HS-27A (cell line): ENCODE data around the gene TRIM44.

Source experiments
- DNase-seq: peaks from one replicate; pipeline ENCODE4 v3.0.0-alpha.2; 2012; ENCODE audit warnings: low read depth, missing footprints

The TRIM44 gene

DNA sequence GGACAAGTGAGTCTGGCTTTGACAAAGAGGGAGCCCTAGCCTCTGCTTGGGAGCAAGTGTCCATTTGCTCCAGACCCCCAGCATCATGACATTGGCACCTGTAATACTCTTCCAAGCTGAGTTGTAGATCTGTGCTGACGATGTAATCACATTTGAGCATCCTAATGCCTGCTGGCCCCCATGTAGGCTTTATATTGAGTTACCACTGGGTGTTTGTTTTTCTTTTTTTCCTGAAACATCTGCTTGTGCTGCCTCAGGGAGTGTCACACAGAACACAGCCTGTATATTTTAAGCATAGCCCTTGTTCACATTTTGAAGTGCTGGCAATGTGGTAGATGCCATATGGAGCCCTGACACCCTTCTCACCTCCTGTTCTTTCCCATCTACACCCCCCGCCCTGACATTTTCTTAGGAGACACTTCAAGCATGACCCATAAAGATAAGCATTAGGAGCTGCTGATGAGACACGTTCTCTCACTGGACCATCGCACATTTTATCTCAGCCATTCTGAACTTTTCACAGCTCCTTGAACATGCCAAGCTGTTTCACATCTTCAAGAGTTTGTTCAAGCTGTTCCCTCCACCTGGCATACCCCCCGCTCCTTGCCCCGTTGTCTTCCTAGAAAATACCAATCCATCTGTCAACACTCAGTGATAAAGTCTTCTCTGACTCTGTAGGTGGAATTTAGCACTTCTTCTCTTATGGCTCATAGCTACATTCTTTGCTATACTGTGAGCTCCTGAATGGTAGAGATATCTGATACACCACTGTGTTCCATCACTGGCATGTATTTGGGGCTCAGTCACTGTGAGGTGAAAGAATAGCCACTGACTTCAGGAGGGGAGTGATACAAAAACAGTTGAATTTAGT lies 128.7 kb downstream of the TRIM44 start:
- DNase-seq, result no peak

DNA sequence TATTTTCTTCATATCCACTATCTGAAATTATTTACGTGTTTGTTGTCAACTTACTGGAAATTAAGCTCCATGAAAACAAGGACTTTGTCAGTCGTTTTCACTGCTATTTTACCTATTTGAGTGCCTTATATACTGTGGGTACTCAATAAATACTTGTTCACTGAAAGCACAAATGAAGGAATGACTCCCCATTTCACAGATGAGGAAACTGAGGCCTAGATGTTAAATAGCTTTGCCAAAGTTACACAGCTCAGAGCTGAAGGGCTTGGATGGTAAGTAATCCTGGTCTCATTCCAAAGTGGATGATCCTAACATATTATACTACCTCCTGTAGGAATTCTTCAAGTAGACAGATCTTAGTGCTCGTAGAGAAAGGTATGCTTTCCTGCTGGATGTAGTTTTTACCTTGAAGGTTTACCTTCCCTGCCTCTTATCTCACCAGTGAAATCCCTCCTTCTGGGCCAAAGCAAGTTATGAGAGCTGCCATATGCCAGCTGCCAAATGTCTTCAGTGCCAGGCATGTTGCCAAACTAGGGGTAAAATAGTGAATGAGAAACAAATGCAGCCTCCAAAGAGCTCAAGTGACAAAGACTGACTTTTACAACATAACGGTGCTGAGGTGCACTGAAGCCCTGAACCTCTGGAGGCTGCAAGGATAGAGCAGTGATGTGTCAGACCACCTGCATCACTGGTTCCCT lies 129.7 kb downstream of the TRIM44 start:
- no peak for DNase-seq

DNA sequence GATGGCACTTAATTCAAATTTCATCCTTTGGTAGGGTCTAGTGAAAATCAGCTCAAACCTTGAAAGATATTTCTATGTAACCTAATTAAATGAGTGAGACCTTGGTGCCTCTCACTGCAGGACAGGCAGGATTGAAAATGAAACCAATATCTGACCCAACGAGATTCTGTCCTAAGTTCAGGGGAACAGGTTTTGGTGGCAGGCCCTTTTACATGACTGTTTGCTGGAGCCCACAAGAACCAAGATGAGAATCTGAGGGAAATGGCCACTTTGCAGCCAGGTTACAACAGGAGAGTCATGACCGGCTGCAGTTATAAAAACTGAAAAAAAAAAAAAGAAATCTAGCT lies 130.2 kb downstream of the TRIM44 start:
- DNase-seq, result no peak

DNA sequence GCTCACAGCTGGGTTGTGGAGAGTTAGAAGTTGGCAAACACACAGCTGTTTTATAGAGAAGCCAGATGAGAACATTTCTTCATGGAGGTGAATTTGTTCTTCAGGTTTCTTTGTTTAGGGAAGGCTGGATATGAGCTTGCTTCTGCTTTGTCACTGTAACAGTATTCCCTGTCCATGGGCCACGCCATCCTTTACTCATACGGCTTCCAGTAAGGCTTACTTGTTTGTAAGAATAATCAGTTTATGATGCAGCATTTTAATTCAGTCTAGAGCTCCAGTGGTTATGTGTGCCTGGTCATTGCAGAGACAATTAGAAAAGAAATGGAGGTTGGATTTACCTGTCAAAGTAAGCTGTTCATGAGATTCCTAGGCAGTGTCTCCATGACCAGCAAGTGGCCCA lies 131.8 kb downstream of the TRIM44 start:
- no peak for DNase-seq

DNA sequence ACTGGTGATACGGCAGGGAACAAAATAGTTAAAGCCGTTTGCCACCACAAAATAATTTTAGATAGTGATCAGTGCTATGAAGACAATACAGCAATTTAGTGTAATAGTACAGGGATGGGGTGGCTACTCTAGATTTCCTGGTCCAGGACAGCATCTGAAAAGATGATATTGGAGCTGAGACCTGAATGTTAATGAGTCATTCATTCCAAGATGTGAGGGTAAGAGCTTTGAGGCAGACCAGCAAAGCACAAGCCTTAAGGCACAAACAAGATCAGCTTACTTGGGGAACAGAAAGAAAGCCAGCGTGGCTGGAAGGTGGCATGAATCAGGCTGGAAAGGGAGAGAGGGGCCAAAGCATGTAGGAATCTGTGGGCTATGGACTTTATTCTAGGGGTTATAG lies 132.3 kb downstream of the TRIM44 start:
- peak; percentile 40 for DNase-seq

DNA sequence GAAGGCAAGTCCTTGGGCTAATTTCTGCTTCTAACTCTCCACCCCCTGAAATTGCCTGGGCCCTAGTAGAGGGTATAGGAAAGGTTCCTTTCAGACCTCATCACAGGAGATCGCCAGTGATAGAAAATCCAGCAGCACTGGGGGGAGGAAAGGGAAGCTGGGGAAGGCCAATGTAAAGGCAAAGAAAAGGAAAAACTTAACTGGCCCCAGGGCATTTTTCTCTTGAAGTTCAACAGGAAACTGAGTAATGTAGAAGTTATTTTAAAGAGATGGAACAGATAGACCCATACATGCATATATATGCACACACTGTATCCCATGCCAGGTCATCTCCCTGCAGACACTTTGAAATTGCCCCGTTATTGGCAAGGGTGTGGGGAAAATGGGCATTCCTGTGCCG lies 134.0 kb downstream of the TRIM44 start:
- peak; percentile 64 for DNase-seq

DNA sequence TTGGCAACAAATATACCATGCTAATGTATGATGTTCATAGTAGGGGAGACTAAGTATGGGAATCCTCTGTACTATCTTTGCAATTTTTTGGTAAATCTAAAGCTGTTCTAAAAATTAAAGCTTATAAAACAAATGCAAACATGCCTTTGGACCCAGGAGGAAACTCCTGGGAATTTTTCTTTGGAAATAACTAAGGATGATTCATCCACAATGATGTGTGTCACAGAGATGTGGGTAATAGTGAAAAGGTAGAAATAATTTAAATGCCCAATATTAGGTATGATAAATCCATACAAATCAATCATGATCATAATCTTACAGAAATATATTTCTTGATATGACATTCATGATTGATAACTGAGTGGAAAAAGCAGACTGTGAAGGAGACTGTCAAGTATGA lies 135.8 kb downstream of the TRIM44 start:
- DNase-seq, result no peak

DNA sequence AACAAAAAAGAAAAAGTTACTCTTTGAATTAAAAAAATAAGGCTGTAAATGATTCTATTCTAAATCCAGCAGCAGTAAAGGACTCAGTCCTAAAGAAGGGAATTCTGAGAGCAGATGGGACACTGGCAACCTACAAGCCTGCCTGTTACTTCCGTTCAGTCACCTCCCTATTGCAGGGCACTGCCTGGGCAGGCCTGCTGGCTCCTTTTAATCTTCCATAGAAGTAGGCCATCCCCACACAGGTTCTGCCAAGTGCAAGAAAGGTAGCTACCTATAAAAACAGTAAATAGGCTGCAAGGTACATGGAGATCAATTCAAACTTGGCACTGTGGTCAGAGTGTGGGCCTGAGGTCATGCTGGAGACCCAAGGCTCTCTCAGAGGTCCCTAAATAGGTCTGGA lies 136.4 kb downstream of the TRIM44 start:
- DNase-seq, result no peak

DNA sequence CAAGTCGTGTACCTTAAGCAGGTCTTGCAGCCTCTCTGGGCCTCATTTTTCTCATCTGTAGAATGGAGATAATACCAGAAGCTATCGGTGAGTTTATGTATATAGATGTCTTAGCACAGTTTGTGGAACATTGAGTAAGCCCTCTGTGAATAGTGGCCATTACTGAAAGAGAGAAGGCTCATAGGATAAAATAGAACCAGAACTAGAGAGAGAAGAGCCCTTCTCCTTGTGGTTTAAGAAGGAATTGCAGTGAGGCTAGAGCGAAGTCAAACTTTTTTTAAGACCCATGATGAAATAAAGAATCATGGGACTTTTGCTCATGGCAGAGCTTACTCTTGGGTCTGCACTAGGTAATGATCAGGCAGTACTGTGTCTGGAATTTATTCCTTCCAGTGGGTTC lies 137.1 kb downstream of the TRIM44 start:
- DNase-seq, result no peak

DNA sequence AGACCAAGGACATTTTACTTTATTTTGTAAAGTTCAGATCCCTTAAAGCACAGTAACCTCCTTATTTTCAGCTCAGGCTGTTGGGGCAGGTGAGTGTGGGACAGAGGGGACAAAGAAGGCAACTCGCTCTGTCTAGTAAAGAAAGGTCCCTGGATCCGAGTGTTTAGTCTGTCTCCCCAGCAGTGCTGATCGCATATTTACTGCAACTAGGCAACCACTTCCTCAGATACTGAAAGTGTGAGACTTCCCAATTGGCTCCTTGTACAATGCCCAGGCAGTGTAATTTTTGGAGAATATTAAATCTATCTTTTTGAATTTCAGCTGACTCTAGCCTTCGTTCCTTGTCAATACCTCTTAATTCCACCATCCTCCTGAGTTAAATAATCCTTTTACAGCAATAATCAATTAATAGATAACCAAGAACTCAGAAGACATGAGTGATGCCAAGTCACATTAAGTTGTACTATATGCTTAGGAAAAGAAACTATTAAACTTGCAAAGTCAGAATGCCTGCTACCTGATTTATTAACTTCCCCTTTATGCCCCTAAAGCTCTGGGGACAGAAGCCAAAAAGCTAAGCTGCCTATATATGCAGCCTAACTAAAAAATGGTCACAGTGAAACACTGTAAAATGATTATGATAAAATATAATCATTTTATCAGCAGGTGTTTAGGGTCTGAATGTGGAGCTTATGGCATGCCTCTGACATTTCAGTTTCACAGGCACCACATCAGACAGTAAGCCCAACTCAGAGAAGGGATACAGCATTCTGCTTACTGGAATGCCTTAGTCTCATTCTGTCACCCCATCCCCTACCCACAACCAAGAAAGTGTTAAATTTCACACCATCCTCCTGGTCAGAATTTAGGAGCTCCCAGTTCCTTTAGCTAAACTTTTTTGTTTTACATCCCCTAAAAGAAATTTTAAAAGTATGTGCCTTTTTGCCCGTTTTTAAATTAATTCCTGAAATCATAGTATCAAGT lies 138.7 kb downstream of the TRIM44 start:
- DNase-seq, result no peak

DNA sequence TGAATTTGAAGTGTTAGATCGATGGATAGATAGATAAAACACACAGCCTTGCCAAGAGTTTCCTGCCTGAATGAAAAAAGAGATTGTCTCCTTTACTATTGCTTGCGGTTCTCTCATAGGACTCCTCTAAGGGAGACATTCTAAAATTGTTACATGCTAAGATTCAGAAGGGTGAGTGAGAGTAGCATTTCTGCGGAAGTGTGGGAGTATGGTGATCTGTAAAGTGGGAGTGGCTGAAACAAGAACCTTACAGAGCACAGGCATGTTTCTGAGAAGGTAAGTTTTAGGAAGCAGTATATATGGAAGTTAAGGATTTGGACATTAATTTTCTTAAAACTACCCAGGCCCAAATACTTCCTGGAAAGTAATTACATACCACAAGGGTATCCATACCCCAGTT lies 139.6 kb downstream of the TRIM44 start:
- DNase-seq, result no peak

DNA sequence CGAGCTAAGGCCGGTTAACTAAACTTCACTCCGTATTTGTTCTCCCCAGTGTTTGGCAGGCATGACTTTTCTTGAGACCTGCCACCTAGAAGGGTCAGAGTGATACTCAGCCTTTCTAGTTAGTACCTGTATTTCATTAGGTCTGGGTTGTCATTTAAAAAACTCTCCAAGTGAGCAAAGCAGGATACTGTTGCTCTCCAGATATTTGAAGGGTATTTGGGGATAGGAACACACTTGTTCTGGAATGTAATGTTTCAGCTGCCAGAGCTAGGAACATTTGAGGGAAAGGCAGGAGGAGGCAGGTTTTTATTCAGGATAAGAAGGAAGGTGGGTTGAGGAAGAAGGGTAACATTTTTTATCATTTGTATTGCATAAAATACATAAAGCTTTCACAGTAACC lies 140.1 kb downstream of the TRIM44 start:
- DNase-seq, result no peak

DNA sequence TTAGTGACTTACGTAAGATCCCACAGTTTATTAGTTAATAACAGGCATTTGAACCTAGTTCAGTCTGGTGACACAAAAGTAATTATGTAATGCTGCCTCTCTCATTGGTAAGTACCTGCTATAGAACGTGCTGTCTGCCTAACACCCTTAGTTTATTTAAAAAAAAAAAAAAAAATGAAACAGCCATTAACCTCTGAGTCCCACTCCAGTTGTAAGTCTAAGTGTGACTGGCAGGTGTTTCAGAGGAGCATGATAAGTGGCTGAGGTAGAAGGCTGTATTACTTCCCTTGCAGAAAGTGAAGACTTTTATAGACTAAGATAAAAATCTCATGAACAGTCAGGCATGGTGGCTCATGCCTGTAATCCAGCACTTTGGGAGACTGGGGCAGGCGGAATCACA lies 140.5 kb downstream of the TRIM44 start:
- DNase-seq, result no peak

DNA sequence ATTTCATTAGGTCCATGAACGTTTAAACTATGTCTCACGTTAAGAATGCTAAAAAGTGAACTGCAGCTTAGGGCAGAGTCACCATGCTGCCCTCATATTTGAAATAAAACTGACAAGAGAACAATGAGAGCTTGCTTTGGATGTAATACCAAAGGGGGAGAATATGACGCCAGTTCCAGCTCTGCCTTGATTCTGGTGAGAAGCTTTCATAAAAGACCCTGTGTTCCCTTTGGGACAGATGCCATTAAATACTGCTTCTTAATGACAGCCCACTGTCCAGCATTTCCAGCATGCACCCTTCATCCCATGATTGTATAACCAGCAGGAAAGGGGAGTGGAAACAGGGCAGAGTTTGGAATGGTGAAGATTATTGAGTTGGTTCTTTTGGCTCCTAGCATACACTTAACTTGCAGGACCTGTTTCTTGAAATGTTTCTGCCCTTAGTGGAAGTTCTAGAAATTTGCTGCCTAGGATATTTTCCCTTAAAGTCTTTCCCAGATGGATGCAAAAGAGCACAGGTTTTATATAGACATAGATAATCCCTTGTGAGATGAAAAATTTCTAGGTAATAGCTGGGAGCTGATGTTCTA lies 142.0 kb downstream of the TRIM44 start:
- no peak for DNase-seq

DNA sequence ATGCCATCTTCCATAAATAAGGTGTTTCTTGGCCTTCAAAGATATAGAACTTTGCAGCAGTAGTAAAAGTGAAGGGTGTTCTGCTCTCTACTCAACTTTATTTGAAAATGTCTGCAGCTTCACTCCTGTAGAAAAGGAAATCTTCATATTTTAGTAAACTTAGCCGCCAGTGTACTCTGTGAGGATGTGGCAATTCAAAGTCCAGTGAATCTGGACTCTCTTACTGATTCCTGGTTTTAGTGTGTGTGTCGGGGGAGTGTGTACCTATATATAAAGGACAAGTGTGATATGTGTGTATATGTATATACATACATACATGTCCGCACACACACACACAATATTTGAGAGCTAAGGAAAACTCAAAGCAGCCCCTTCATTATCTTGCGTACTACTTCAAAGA lies 147.0 kb downstream of the TRIM44 start:
- no peak for DNase-seq

DNA sequence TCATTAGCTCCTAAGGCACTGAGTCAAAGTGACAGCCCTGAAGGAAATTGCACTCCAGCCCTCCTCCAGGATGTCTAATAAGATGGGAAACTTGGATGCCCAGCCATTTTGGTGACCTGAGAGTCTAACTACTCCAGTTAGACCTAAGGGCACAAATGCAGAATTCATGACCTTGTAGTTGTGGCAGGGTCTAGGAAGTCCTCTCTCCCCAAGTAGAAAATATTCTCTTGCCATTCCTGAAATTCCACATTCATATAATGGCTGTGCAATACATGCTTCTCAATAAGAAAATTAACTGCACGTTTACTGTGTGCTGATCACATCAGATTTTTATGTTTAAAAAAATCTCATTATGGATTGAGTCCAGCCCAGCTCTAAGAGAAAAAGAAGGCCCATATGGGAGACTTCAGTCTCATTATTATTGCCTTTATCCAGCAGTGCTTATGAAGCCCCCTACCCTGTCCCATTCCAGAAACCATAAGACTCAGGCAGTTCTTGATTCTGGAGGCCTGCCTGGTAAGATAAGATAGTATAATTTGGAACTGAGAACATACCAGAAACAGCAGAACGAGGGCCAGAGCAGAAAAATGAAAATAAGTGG lies 147.6 kb downstream of the TRIM44 start:
- DNase-seq, result no peak

DNA sequence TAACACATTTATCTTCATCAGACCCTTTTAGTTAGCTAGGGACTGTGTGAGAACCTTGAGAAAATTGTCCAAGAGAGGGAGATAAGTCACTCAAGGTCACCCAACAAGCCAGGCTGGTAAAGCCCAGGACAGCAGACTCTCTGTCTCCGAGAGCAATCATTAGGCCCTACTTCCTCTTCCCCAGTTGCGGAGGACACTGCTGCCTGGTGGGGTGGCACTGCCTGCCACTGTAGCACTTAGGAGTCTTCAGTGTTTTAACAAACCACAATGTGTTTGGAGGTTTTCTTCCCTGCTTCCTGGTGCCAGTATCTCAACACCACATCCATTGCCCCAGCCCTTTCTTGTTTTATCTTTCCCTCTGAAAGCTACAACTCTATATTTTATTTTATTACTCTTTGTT lies 149.2 kb downstream of the TRIM44 start:
- no peak for DNase-seq

DNA sequence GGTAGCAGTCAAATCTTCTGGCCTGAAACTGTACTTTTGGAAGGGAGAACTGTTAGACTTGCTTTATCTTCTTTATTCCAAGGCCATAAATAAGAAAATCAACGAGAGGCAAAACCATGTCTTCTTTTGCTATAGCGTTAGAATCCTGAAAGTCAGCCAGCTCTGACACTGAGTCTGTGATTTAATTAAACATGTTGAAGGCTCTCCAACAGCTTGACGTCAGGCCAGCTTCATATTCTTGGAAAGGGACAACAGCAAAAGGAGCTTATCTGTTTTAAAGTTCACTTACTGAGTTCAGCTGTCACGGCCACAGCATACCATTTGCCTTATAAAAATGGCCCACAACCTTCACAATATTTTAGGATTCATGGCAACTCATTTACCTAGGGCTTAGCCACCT lies 150.3 kb downstream of the TRIM44 start:
- no peak for DNase-seq

DNA sequence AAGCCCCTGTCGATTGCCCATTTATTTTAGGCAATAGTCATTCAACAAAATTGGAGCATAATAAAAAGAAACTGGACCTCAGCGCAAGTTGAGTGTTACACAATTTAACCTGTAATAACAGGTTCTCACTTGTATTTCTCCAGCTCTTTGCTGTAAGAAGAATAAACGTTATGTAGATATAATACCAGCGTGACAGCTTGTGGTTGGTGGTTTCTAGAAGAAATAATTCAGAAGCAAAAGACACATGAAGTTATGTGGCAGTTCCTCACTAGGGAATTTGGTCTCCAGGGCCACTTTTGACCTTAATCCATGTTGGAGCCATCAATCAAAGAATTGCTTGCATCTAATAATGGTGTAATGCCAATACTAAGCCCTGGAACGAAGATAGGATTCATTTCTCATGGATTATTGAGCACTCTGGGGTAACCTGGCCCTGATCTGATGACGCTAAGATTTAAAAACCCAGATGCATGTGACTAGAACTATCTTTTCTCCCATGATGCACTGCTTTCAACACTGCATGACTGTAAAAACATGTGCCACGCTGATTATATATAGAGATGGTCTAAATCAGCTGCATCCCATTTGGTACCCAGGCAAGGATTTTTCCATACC lies 151.6 kb downstream of the TRIM44 start:
- no peak for DNase-seq

DNA sequence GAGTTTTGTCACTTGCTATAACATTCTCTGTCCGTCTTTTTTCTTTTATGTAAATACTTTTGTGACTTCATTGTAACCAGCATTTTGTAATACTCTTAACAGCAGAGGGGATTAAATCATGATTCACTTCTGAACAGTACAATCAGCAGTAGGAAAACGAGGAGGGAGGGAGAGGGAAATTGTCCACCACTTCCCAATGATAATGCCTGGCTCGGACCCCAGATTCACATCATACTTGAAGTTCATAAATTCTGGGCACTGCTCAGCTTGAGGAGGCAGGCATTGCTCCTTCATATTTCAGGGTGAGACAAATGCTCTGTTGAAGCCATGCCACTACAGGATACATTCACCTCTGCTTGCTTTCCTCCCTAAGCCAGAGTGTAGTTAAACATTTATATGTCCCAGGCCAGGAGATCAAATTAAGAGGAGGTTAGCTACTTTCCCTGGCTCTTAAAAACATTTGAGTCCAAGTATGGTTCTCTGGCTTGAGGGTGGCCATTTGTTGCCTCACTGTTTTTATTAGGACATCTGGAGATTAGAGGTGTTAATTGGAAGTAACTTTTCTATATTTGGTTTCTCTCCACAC lies 152.2 kb downstream of the TRIM44 start:
- no peak for DNase-seq
